GM18907 (cell line): ENCODE results near the gene SLC6A18.
"Not testable (repeated sequence)": the region's sequence is repeated elsewhere in the genome, so short reads cannot be mapped to it uniquely, and the experiment has no call there.

Source experiments
- ATAC-seq: cut with Tn5 transposase; IDR thresholded peaks from one replicate; pipeline ENCODE4 v1.9.1; 2021; ENCODE audit warnings: mild to moderate bottlenecking, moderate library complexity; ENCODE audit not compliant: unreplicated experiment

The SLC6A18 gene

DNA sequence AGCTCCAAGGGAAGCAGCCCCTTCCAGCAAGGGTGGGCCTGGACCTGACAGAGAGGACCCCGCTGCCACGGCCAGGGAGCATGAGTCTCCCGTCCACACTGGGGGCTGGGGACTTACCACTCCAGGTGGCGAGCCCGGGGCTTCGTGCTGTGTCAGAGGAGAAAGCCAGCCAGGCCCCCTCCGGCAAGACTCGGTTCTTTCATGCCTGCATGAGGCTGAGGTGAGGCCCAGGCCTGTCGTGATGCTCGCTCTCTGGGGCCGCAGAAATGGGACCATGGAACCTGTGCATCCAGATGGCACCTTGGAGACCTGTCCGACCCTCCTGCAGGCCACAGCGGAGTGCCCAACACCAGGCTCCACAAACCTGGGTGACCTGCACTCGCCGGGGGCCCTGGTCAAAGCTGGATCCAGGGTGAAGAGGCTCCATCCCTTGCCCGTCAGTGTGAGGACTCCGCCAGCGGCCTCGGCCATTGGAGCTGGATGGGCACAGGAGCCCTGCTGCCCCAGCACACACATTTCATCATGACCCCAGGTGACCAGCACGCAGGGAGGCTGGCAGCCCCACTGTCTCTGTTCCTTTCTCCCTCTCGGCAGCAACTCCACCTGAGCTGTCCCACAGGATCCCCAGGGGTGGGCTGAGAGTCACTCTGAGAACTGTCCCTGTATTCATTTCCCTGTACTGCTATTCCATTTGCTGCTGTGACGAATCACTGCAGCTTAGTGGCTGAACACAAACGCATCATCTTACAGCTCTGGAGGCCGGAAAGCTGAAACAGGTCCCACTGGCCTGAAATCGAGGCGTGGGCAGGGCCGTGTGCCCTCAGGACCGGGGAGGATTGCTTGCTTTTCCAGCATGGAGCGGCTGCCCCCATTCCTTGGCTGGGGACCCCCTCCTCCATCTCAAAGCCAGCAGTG lies 24.4 kb downstream of the SLC6A18 start:
- no peak for ATAC-seq

DNA sequence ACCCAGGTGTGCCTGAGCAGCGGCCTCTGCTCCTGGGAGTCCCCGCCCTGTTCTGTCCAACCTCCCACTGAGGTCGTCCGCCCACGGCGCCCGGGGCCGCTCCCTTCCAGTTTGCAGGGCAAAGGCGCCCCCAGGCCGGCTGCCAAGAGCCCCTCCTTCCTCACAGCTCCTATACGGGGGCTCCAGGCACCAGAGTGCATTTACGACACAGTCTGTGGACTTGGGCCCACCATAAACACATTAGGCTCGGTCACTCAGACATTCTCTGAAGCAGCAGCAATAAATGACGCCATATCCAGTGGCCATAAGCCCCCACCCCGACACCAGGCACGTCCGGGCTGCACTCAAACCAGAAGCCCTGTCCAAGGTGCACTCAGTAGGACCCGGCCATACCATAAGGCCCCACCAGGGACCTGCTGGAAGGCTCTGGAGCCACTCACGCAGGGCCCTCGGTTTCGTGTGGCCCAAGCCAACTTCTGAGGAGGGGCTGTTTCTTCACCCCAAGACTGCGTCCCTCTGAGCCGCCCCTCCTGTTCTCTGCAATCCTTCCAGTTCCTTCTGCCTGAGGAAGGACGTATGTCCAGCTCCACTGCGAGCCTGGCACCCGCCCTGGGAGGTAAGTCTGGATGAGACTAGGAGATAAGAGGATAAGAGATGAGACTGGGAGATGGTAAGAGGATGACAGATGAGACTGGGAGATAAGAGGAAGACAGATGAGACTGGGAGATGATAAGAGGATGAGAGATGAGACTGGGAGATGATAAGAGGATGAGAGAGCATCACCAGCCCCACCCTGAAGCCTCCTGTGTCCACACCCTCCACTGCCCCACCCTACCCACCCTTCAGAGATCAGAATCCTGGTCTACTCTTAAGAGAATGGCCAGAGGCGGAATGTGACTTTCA lies 26.7 kb downstream of the SLC6A18 start:
- no peak for ATAC-seq

DNA sequence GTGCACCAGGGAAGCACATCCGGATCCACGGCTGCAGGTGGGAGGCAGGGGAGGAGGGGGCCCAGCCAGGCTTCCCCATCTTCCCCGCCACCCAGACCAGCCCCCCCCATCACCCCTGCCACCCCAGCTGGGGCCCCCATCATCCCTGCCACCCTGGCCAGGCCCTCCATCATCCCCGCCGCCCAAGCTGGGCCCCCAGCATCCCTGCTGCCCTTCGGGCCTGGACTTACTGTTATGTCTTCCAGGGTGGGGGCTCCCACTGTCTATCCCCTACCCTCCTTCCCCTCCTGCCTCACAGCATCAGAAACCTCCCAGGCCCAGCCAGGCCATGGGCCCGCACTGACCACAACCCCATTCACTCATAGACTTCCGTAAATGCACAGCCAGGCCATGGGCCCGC lies 27.5 kb downstream of the SLC6A18 start:
- ATAC-seq, result no peak

DNA sequence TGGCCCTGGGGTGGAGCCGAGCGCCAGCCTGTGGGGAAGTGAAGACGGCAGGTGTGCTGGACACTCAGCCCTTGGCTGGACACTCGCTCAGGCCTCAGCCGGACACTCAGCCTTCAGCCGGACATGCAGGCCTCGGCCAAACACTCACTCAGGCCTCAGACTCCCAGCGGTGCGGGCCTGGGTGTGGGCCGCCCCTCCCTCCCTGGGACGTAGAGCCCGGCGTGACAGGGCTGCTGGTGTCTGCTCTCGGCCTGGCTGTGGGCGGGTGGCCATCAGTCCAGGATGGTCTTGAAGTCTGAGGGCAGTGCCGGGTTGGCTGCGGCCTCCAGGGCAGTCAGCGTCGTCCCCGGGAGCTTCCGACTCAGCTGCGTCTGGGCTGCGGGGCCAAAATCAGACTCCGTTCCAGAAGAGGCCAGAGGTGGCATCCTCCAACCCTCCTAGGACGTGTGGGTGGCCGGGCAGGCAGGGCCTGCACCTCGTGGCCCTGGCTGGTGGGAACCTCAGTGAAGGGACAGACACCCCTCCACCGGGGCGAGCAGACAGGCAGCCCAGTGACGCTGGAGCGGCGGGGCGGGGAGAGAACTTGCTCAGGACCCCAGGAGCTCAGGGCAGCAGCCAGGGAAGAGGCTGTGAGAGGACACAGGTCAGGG lies 28.4 kb downstream of the SLC6A18 start:
- no peak for ATAC-seq

DNA sequence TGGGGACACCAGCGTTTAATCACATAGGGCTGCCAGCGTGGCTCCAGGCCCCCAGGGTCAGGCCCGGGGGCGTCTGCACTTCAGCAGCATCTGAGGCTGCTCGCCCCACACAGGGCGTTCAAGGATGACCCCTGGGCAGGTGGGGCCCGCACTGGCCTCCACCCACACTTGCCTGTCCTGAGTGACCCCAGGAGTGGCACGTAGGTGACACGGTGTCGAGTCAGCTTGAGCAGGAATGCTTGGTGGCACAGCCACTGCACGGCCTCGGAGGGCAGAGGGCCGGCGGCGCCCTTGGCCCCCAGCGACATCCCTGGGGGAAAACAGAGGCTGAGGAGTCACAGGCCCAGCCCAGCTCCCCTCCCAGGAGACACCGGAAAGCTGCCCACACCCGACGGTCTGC lies 29.0 kb downstream of the SLC6A18 start:
- ATAC-seq, result no peak

DNA sequence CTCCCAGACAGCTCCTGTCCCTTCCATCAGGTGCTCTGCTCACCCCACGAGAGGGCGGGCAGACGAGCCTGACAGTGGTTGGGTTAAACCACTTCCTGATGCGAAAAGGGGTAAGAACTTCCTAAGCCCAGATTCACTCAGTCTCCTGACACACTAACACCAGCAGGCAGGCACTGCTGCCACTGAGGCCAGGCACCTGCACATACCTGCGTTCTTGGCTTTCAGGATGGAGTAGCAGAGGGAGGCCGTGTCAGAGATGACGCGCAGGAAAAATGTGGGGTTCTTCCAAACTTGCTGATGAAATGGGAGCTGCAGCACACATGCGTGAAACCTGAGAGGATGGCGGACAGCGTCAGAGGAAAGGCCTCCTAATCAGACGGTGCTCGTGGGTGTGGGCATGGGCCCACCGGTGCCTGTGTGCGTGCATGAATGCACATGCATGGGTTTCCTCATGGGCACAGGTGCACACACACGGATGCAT lies 29.9 kb downstream of the SLC6A18 start:
- ATAC-seq, result no peak

DNA sequence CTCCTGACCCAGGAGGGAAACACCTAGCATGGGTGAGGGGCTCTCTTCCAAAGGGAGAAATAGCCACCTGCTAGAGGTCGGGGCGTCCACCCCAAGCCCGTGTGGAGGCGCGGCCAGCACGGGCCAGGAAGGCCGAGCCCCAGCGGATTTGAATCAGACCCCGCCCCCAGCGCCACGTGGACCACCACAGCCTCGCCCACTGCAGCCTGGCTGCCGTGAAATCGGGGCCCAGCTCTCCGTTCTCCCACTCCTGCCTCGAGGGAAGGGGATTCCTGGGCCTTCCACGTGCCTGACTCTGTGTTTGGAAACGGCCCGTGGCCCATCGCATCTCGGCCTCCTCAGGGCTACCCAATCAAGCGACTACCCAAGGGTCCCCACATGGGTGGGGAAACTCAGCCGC lies 31.6 kb downstream of the SLC6A18 start:
- ATAC-seq, result no peak

DNA sequence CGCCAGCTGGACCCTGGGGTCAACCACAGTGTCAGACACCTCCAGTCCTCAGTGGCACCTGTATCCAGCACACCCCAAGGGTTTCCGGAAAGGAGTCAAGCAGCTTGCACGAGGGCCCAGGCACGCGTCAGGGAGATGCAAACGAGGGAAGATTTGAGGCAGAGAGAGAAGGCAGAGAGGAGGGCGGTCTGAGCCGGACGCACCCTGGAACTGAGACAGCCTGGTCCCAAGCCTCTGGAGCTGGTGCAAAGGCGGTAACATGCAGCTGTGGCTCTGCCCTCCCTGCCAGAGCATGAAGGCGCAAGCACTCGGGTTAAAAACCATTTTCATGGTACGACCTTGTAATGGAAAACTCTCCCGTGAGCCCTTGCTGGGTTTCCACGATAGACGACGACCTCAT lies 32.2 kb downstream of the SLC6A18 start:
- ATAC-seq, result no peak

DNA sequence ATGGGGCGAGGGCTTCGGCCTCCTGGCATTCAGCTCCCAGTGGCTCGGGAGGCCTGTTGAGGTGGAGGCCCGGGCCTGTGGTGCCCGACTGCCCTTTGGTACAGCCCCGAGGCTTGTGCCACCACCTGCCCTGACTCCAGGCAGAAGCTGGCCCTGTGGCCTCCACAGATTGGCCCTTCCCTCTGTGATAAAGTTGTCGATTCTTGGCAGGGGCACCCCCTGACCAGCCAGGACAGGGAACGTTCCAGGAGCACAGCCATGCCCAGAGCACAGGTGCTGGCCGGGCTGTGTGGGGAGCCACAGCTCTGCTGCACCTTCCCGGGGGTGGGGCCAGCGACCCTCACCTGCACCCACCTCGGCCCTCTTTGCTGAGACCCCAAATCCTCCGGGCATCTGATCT lies 32.7 kb downstream of the SLC6A18 start:
- ATAC-seq, result no peak

DNA sequence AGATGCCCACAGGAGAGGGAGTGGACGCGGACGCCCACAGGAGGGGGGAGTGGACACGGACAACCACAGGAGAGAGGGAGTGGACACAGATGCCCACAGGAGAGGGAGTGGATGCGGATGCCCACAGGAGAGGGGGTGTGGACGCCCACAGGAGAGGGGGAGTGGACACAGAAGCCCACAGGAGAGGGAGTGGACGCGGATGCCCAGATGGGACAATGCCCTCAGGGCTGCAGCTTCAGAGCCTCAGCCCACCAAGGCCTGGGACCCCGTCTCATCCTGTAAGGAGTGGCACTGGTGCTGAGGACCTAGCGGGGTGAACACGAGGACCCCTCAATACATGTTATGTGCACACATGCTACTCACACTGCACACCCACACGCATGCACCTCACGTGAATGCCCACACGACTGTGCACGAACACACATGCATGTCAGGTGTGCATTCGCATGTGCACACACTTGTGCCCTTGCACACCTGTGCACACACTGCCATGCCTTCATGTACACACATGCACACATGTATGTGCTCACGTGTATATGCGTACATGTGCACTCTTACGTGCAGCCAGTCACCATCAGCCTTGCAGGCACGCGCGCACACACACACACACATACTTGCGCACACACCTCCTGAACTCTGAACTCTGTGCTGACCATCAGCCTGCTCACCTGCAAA lies 34.8 kb downstream of the SLC6A18 start:
- no peak for ATAC-seq

DNA sequence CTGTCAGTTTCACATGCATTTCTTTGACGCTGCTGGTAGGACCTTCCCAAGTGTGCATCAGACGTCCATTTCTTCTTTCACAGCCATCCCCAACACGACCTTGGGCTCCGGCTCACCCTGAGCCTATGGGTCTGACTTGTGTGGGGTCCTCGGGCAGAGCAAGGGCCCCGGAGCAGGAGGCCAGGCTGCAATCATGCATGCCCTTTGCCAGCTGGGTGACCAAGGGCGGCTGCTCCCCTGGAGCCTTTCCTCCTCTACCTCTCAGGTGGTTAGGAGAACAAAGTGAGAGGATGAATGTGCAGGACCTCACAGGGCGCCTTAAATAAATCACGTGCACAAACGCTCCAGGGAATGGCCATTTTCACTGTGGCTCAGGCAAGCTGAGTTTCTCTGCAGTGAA lies 36.5 kb downstream of the SLC6A18 start:
- ATAC-seq, result no peak

DNA sequence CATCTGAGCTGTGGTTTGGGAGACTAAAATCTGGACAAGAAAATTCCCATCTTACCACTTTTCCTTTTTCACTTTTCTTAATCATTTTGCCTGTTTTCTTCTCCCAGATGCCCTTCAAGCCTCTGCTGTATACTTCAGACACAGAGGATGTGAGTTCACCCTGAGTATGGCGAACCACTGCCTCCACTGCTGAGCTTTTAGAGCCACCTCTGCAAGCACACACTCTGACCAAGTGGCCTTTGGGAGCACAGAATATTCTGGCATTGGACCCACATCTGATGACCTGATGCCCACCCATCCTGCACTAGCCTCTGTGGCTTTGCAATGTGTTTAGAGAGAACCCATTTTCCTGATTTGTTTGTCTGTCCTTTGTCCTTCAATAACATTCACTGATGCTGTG lies 37.2 kb downstream of the SLC6A18 start:
- ATAC-seq, result no peak

DNA sequence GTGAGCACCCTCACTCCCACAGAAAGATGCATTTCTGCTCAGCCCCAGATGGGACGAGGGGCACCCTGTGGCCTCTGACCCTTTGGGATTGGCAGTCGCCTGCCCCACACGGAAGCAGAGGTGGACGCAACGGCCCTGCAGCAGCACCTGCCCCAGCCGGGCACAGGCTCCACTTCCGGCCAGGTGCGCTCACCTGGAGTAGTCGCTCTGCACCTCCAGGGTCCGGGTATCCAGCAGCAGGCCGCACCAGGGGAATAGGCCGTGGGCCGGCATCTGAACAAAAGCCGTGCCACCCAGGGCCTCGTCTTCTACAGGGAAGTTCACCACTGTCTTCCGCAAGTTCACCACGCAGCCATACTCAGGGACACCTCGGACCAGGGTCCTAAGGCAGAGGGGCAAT lies 39.0 kb downstream of the SLC6A18 start:
- no peak for ATAC-seq

DNA sequence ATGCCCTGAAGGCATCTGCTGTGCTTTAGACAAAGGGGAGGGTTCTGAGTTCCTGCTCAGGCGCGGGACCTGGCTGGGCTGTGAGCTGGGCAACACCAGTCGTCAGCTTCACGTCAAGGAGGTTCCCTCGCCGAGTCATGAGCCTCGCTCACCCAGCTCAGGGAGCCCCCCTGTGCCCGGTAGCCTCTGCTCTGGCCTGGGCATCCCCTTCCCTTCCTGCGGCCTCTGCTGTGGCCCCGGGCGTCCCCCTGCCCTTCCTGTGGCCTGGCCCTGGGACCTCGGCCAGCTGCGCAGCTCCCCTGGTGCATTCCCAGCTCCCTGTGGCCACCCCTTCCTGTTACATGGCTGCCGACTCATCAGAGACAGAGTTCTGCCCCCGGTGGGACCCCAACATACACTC lies 39.8 kb downstream of the SLC6A18 start:
- ATAC-seq, result no peak

DNA sequence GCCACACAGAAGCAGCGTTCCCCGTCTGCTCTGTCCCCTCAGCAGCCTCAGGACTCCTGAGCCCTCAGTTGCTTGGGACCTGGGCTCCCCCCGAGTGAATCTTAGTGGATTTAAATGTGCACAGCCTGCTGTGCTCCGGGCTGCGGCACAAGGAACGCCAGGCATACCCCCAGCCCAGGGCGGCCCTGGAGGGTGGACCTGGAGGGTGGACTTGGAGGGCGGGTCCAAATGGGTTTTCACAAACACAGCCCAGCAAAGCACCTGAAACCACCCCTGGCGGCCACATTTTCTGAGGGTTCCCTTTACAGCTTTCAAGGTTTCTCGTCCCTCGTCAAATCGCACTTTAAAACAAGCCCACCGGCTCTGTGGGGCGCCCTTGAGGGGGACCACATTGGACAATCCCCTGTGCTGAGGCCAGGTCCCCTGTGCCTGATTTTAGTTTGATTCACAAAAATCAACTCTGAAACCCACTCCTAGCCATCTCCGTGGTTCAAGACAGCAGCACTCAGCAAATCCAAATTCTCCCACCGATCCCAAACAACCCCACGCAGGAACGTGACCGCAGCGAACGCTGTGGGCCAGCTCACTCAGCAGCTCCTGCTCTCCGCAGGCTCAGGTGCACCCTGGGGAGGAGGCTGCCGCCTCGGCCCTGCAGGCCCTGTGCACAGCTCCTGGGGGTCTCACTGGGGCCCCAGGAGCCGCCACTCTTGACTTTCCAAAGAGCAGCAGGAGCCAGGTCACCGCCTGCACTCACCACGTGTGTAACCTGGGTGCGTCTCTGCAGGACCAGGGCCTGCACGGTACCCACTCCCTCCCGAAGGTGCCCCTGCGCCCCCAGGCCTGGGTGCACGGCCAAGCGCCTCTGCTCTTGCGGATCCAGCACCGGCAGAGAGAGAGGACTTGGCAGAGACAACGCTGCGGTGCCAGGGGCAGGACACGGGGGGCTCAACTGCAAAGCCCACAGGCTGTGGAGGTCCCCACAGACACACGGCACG lies 40.6 kb downstream of the SLC6A18 start:
- no peak for ATAC-seq

DNA sequence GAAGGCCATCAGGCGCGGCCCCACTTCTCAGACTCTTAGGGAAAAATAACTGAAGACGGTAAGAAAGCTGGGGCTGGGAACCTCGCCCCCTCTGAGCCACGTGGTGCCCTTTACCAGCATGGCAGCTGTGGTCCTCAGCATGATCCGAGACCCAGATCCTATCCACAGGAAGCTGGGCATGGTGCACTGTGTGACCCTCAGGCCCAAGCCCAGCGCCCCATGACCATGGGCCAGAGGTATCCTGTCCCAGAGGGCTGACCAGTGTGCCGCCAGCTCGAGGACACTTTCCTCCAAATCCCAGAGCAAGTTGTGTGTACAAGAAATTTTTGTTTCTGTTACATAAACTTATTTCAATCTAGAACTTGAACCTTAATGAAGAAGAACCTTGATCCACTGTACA lies 41.6 kb downstream of the SLC6A18 start:
- no peak for ATAC-seq

DNA sequence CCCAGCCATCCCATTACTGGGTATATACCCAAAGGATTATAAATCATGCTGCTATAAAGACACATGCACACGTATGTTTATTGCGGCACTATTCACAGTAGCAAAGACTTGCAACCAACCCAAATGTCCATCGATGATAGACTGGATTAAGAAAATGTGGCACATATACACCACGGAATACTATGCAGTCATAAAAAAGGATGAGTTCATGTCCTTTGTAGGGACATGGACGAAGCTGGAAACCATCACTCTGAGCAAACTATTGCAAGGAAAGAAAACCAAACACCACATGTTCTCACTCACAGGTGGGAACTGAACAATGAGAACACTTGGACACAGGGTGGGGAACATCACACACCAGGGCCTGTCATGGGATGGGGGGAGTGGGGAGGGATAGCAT lies 42.3 kb downstream of the SLC6A18 start:
- ATAC-seq, result not testable (repeated sequence)

DNA sequence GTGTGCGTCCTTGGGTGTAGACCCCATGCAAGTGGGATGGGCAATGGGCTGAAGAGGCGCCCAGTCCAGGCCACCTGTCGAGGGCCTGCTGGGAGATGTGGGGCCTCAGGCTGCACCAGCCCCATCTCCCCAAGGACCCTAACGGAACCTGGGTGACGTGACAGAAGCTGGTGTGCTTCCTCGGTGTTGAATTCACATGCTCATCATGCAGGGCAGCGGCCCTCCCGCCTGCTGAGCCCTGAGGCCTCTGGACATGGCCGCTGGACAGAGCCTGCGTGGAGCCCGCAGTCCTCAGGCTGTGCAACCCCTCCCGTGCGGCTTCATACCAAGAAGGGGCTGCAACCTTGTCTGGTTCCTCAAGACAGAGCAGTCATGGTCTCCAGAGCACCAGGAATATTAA lies 42.9 kb downstream of the SLC6A18 start:
- ATAC-seq, result no peak

DNA sequence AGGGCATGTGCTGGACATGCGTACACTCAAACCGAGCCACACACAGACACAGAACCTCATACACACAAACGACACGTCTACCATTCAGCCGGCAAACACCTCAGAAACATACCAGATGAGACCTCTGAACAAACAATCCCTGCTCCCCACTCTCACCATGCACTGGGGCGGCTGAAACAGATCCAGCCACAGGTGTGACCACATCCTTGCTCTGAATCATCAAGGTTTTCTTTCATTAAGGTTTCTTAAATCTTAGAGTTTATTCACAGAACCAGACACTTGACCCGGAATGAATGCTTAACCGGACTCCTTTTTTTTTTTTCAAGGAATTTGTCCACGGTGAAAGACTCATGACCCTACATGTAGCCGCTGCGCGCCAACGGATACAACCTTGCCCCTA lies 43.5 kb downstream of the SLC6A18 start:
- ATAC-seq, result no peak

DNA sequence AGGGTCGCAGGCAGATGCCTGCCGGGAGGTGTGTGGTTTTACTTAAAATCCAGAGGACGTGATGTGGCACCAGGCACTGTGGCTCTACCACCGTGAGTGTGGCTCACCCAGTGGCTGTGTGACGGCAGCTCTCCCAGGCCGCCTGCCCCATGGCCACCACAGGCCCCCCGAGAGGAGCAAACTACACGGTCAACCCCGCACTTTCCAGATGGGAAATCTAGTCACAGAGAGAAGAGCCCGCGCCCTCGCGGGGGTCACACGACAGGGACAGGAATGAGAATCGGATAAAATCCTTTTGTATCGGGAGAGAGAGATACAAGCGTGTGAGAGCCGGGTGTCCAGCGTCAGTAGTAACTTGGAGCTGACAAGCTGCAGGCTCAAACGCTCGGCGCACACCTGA lies 45.2 kb downstream of the SLC6A18 start:
- no peak for ATAC-seq
